Glomerular endothelial cell (primary cell): Measurements from ENCODE around the gene FAM210A. TPM values are rescaled to one million over a fixed set of nuclear protein-coding genes. Genes with fewer than 3 reads are reported as not detected.

Experiments
- DNase-seq: peaks from one replicate; pipeline ENCODE4 v3.0.0-alpha.2; 2011; ENCODE audit warnings: low read depth, low spot score; ENCODE audit errors: extremely low read depth
- total RNA-seq: library from RNA; depleted of rRNA; stranded (reverse); fragments of >200 nt; gene quantifications from 2 replicates; pipeline ENCODE4 v1.2.3, GENCODE V29; 2015

The FAM210A gene
- total RNA-seq, 1 donor from 2014 or later, result 9.9 TPM

GRCh38 chr18:13649397-13650390 lies 76.7 kb downstream of the FAM210A start:
- DNase-seq, result no peak

- no peak for DNase-seq
Measured at GRCh38 chr18:13647761-13648160, 78.6 kb downstream of the FAM210A start.

DNA sequence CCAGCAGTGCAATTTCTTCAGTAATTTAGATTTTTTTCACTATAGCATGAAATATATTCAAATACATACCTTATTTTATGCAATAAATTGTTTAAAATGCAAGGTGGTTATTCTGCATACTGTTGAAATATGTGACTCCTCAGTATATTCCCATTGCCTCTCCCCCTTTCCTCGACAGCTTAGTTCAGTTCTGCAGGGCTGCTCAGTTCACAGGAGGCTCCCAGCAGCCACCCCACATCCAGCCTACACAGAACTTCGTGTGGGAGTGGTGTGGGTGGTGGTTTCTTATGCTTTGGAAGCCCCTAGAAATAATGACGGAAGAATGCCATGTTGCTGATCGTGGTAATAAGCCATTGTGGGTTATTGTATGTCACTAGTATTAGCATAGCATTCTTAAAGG lies 79.7 kb downstream of the FAM210A start:
- no peak for DNase-seq

GRCh38 chr18:13645093-13645492 lies 81.3 kb downstream of the FAM210A start:
- DNase-seq, result no peak

DNA sequence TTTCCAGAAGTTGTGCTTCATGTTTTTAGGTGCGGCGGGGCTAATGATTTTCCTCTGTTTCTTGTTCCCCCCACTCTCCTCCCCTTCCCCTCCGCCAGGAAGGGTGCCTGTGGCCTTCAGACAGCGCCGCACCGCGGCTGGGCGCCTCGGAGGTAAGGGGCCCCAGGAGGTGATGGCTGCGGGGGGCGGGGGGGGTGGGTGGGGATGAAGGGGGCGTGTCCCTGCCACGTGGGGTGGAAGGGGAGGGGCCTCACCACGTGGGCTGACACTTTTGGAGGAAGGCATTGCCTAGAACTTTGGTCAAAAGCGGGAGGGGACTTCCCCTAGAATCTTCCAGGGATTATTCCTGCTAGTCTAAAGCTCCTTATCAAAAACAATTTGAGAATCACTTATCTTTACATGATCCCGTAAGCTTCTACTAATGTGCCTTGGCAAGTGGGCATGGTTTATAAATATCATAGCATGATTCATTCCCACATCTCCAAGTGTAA lies 83.1 kb downstream of the FAM210A start:
- no peak for DNase-seq

DNA sequence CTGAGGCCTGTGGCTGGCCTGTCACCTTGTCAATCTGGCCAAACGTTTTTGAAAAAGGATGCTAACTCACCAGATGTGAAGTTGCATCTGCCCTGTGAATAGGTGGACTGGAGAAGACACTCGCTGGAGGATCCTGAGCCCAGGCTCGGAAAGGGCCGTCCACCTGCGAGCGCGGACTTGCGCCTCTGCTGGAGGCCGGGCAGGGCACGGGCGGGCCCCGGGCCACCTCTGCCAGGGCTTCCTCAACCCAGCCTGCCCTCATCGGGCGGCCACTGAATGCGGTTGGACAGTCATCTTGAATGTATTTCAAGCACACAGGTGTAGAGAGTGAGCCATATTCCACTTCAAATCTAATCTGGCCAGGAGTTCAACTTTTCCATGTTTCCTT lies 83.9 kb downstream of the FAM210A start:
- no peak for DNase-seq

GRCh38 chr18:13641551-13642439 lies 84.6 kb downstream of the FAM210A start:
- DNase-seq, result no peak

DNA sequence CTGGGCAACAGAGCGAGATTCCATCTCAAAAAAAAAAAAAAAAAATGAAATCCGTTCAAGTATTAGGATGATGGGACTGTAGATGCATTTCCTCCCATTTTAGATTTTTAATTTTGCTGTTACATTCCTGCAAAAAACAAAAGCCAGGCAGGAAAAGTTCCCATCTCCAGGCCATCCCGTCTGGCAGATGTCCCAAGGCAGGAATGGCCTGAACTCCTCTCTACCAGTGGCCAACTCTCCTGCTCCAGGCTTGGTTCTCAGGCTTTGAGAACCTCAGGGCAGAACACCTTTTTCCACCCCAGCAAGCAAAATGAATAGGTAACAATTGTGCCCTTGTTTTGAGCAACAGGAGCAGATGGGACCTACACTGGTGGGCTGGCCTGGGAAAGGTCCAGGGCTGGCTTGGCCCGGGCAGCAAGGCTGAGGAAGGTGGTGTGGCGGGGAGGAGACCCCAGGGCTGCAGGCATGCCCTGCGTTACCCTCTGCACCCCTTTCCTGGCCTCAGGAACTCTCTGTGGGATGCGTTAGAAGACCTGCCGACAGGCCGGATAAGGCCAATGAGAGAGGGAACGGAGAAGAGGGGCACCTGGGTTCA lies 86.0 kb downstream of the FAM210A start:
- DNase-seq, result no peak

DNA sequence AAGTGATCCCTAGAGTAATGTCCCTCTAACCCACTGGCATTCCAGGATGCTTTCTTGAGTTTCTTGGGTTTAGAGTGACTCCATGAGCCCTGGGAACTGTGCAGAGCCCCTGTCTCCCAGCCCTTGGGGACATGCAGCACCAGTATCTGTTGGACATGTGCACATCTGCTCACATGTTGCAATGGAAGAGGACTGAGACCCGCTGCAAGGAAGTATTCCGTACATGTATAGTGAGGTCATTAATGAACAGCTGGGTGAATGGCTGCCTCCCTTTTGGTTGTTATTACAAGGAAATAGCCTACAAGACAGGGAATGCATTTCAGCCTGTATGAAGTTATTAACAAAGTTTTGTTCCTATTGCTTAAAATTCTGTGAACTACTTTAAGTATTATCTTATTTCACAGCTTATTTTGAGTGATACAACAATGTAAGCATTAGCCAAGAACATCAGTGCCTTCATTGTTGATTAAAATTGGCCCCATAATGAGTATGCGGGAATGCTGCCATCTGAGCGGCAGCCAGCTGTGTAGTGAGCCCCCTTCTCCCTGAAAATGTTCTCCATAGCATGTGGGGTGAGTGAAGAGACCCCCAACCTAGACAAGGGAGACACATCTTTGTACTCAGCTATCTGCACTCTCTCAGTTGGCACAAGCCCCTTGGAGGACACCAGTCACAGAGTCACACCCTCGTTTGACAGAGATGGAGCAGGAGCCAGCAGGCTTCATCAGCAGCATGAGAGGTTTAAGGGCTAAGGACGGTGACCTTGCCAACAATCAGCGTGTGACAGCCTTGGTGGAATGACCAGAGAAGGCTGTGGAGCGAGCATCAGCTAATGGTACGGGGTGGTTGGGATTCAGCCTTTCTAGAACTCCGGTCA lies 87.4 kb downstream of the FAM210A start:
- no peak for DNase-seq

GRCh38 chr18:13635046-13635445 lies 91.3 kb downstream of the FAM210A start:
- no peak for DNase-seq

DNA sequence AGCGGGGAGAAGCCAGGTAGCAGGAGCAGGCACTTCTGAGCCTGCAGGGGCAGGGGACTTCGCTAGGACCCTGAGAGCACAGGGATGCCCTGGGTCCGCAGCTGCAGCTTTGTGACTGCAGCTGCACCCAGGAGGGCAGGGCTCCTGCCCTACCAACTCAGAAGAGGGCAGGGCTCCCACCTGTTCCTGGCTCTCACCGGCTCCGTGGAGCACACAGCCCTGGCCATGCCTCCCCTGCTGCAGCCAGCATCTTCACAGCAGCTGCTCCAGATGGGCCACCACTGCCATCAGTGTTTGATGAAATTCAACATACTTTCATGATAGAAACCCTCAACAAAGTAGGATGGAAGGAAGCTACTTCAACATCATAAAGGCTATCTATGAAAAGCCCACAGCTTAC lies 92.7 kb downstream of the FAM210A start:
- no peak for DNase-seq

GRCh38 chr18:13630716-13631268 lies 95.6 kb downstream of the FAM210A start:
- no peak for DNase-seq

GRCh38 chr18:13629841-13630715 lies 96.3 kb downstream of the FAM210A start:
- no peak for DNase-seq

- DNase-seq, result no peak
Measured at GRCh38 chr18:13628211-13628610, 98.1 kb downstream of the FAM210A start.

GRCh38 chr18:13627639-13628038 lies 98.7 kb downstream of the FAM210A start:
- DNase-seq, result no peak

- DNase-seq, result no peak
Measured at GRCh38 chr18:13626544-13626908, 99.8 kb downstream of the FAM210A start.

DNA sequence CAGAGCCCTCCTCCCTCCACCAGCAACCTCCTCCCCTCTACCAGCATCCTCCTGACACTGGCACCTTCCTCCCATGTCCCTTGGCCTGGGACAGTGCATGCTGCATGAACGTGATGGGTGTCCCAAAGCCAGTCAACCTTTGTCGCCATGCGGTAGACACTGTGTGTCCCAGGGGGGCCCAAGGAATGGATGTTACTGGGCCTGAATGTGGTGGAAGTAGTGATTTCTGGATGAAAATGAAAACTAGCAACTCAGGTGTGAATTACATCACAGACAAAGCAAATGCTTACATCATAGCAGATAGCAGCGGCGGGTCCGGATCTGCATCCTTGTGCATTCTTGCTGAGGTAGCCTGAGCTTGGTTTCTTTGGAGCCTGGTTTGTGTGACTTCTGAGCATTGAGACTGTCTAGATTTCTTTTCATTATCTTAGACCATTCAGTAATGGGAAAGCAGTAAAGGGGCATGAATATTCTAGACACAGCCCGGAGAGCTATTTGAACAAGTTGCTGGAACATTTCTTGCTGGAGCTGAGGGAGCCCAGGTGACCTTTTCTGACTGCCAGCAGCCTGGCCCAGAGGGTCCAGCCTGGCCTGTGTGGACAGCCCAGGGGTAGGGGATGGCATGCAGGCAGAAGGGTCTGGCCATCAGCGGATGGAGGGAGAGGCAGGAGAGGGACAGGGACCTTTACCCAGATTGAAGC lies 100.4 kb downstream of the FAM210A start:
- DNase-seq, result no peak

GRCh38 chr18:13625355-13625754 lies 101.0 kb downstream of the FAM210A start:
- DNase-seq, result no peak
